PC-9 (cell line): ENCODE data around the gene PROCR. TPM values are rescaled to one million over a fixed set of nuclear protein-coding genes. Genes with fewer than 3 reads are reported as not detected.

Experiments used
- BruUV-seq: library from RNA; stranded (reverse); fragments of 400-500 nt; replicated peaks from 2 replicates; lab custom pipeline; 2021; lab: Mats Ljungman, UMichigan
- CTCF ChIA-PET: fragments of 300-600 bp; sonication (Branson Sonifier 250); formaldehyde crosslinking; loops from one replicate; lab custom pipeline; 2022; ENCODE audit warnings: antibody characterized with exemption; lab: Charles Lee
- POLR2A ChIA-PET: fragments of 300-600 bp; sonication (Branson Sonifier 250); formaldehyde crosslinking; loops from one replicate; lab custom pipeline; 2022; ENCODE audit warnings: antibody characterized with exemption; ENCODE audit not compliant: unreplicated experiment; lab: Charles Lee
- DNase-seq, 2 experiments: peaks; one replicate each; pipeline versions ENCODE4 v3.0.0 to v3.0.0-alpha.2; 2015 to 2022; ENCODE audit warnings: mixed read lengths in 1 of 2
- H2AFZ ChIP-seq: fragments of 200-600 bp; sonication (generic); 2 replicates; pipeline ENCODE4 v1.8.1; 2017; ENCODE audit warnings: antibody characterized with exemption
- H3F3A ChIP-seq: fragments of 200-600 bp; sonication (generic); 2 replicates; pipeline ENCODE4 v1.8.1; 2017; ENCODE audit warnings: antibody characterized with exemption, mild to moderate bottlenecking, low read depth; ENCODE audit not compliant: insufficient read depth
- H3K27ac ChIP-seq: fragments of 200-600 bp; sonication (generic); 2 replicates; pipeline ENCODE4 v1.6.1; 2016; ENCODE audit warnings: mixed run types
- H3K27me3 ChIP-seq: fragments of 200-600 bp; sonication (generic); 2 replicates; pipeline ENCODE4 v1.6.1; 2016; ENCODE audit warnings: low read depth, mixed run types; ENCODE audit not compliant: insufficient read depth
- H3K36me3 ChIP-seq: fragments of 200-600 bp; sonication (generic); 2 replicates; pipeline ENCODE4 v1.6.1; 2016; ENCODE audit warnings: low read depth, mixed run types
- H3K4me1 ChIP-seq: fragments of 200-600 bp; sonication (generic); replicated peaks from 2 replicates; pipeline ENCODE4 v1.6.1; 2016; ENCODE audit warnings: mixed run types; ENCODE audit not compliant: insufficient read depth
- H3K4me2 ChIP-seq: fragments of 200-600 bp; sonication (generic); 2 replicates; pipeline ENCODE4 v1.6.1; 2017; ENCODE audit warnings: mixed run types
- H3K4me3 ChIP-seq: fragments of 200-600 bp; sonication (generic); 2 replicates; pipeline ENCODE4 v1.6.1; 2016; ENCODE audit warnings: mixed run types
- H3K79me2 ChIP-seq: fragments of 200-600 bp; sonication (generic); 2 replicates; pipeline ENCODE4 v1.6.1; 2017; ENCODE audit warnings: low read depth, mixed run types
- H3K9me2 ChIP-seq: fragments of 200-600 bp; sonication (generic); 2 replicates; pipeline ENCODE4 v1.8.1; 2017; ENCODE audit warnings: mild to moderate bottlenecking; ENCODE audit not compliant: insufficient read depth
- H3K9me3 ChIP-seq: fragments of 200-600 bp; sonication (generic); 2 replicates; pipeline ENCODE4 v1.8.1; 2016; ENCODE audit warnings: low read depth; ENCODE audit not compliant: insufficient read depth
- H4K20me1 ChIP-seq: fragments of 200-600 bp; sonication (generic); 2 replicates; pipeline ENCODE4 v1.8.1; 2017; ENCODE audit not compliant: insufficient read depth
- CTCF ChIP-seq: fragments of 200-600 bp; sonication (generic); conservative IDR thresholded peaks from 2 replicates; pipeline ENCODE4 v1.6.1; 2017; ENCODE audit warnings: mixed run types, antibody characterized with exemption, mild to moderate bottlenecking, moderate library complexity
- EZH2 ChIP-seq: fragments of 200-600 bp; sonication (generic); IDR thresholded peaks from 2 replicates; pipeline ENCODE4 v1.8.0; 2017; ENCODE audit warnings: antibody characterized with exemption, low read depth
- intact Hi-C: fragments of 100-400 bp; cut with micrococcal nuclease; formaldehyde crosslinking; loops from one replicate; pipeline ENCODE4 v1.10.0; 2022; ENCODE audit not compliant: unreplicated experiment
- total RNA-seq: library from RNA; stranded (reverse); gene quantifications from 2 replicates; pipeline ENCODE4 v1.2.3, GENCODE V29; 2021

Gene PROCR
- total RNA-seq, 1 experiment from 2014 or later = 7.5 TPM

GRCh38 chr20:35133735-35134134 is 38.1 kb upstream of the PROCR start:
- BruUV-seq = no TSS peak
- no peaks in the 10 kb centered on the region for H3K27me3 ChIP-seq
- H3K36me3 ChIP-seq = peaks cover 39% of the 10 kb centered on the region
- no peak for DNase-seq
- ChIA-PET POLR2A (interaction anchor here (0.7 kb wide), 1 partner anchor 12 kb away, joined by 4 read pairs; no protein-coding TSS in a partner anchor), CTCF (interaction anchor here (0.5 kb wide), 1 partner anchor 299 kb away, joined by 12 read pairs; no protein-coding TSS in a partner anchor)
- no peak overlapping the region for H2AFZ ChIP-seq
- no peak for TF ChIP-seq CTCF
- no peak for TF ChIP-seq EZH2
- peaks cover 32% of the 10 kb centered on the region for H3F3A ChIP-seq
- intact Hi-C loops = no loop called here
- peaks cover 30% of the 10 kb centered on the region for H3K4me1 ChIP-seq
- no peaks in the 10 kb centered on the region for H3K9me2 ChIP-seq
- H3K4me2 ChIP-seq = no peak overlapping the region
- H4K20me1 ChIP-seq = no peaks in the 10 kb centered on the region
- H3K9me3 ChIP-seq = no peaks in the 10 kb centered on the region
- no peaks in the 10 kb centered on the region for H3K79me2 ChIP-seq
- peak overlapping the region; percentile 36; the same call in 1 of the 2 replicates for H3K27ac ChIP-seq
- H3K4me3 ChIP-seq = no peak overlapping the region

GRCh38 chr20:35134472-35134871 is 37.4 kb upstream of the PROCR start:
- H3K36me3 ChIP-seq = peaks cover 39% of the 10 kb centered on the region
- no TSS peak for BruUV-seq
- H3K4me2 ChIP-seq = no peak overlapping the region
- H3K79me2 ChIP-seq = no peaks in the 10 kb centered on the region
- no peaks in the 10 kb centered on the region for H3K9me3 ChIP-seq
- no peak overlapping the region for H3K4me3 ChIP-seq
- peak overlapping the region; percentile 62; the same call in 1 of the 2 replicates for H3K27ac ChIP-seq
- H3K27me3 ChIP-seq = no peaks in the 10 kb centered on the region
- intact Hi-C loops = no loop called here
- H2AFZ ChIP-seq = no peak overlapping the region
- no peaks in the 10 kb centered on the region for H4K20me1 ChIP-seq
- no peak for TF ChIP-seq CTCF
- no peak for TF ChIP-seq EZH2
- no peaks in the 10 kb centered on the region for H3K9me2 ChIP-seq
- CTCF ChIA-PET = interaction anchor here (0.5 kb wide), 1 partner anchor 299 kb away, joined by 12 read pairs; no protein-coding TSS in a partner anchor
- POLR2A ChIA-PET = no interaction called here
- DNase-seq = no peak
- peaks cover 26% of the 10 kb centered on the region for H3F3A ChIP-seq
- peaks cover 23% of the 10 kb centered on the region for H3K4me1 ChIP-seq

GRCh38 chr20:35134880-35135279 is 37.0 kb upstream of the PROCR start:
- no peaks in the 10 kb centered on the region for H3K9me2 ChIP-seq
- ChIA-PET CTCF (no interaction called here), POLR2A (no interaction called here)
- TF ChIP-seq CTCF (no peak), EZH2 (no peak)
- peaks cover 19% of the 10 kb centered on the region for H3K4me1 ChIP-seq
- no peak overlapping the region for H3K4me2 ChIP-seq
- no peak overlapping the region for H2AFZ ChIP-seq
- H3K79me2 ChIP-seq = no peaks in the 10 kb centered on the region
- BruUV-seq = no TSS peak
- peaks cover 22% of the 10 kb centered on the region for H3F3A ChIP-seq
- H3K27ac ChIP-seq = peak overlapping the region; percentile 62; the same call in 1 of the 2 replicates
- no peak overlapping the region for H3K4me3 ChIP-seq
- H4K20me1 ChIP-seq = no peaks in the 10 kb centered on the region
- no peak for DNase-seq
- H3K36me3 ChIP-seq = peaks cover 42% of the 10 kb centered on the region
- H3K27me3 ChIP-seq = no peaks in the 10 kb centered on the region
- no peaks in the 10 kb centered on the region for H3K9me3 ChIP-seq
- intact Hi-C loops = no loop called here
